ENCODE data around the gene ACP6. TPM values are rescaled to one million over a fixed set of nuclear protein-coding genes. Genes with fewer than 3 reads are reported as not detected.

ACP6 gene
- polyA plus RNA-seq, 3 donors: 2.0 to 4.1 (median 2.1) TPM

GRCh38 chr1:147620543-147620942 lies 49.8 kb downstream of the ACP6 start:
- Histone ChIP-seq H3K4me3 (replicated peaks in 1 of 3; ENCODE audit: low read depth in 2 of 3, low read length in 3 of 3) (no peak overlapping the region), H3K79me2 (ENCODE audit: insufficient read depth, low read length) (no peaks in the 10 kb centered on the region), H3K27ac (ENCODE audit: low read depth in 1 of 2, low read length in 2 of 2) (no peak overlapping the region), H3K4me2 (replicated peaks; ENCODE audit: extremely low read depth, low read length, poor library complexity, severe bottlenecking) (no peak overlapping the region), H3K4me1 (ENCODE audit: control insufficient read depth in 1 of 2, insufficient read depth in 2 of 2, low read length in 2 of 2) (peaks cover 6 to 7% of the 10 kb centered on the region in 2 donors), H4K20me1 (ENCODE audit: insufficient read depth, low read length) (no peaks in the 10 kb centered on the region), H2AFZ (ENCODE audit: insufficient read depth, low read depth, low read length, poor library complexity, severe bottlenecking) (no peak overlapping the region), H3K9ac (ENCODE audit: insufficient read depth, low read length, poor library complexity, severe bottlenecking) (no peak overlapping the region), H3K36me3 (replicated peaks in 1 of 2; ENCODE audit: control insufficient read depth in 1 of 2, insufficient read depth in 2 of 2, low read length in 2 of 2) (peaks cover 0 to 6% of the 10 kb centered on the region in 2 donors), H3K9me3 (replicated peaks in 1 of 2; ENCODE audit: control insufficient read depth in 1 of 2, insufficient read depth in 1 of 2, low read length in 2 of 2) (no peaks in the 10 kb centered on the region), H3K27me3 (ENCODE audit: control insufficient read depth in 2 of 2, insufficient read depth in 2 of 2, low read length in 2 of 2) (no peaks in the 10 kb centered on the region)
- Mint-ChIP-seq H3K36me3 (peaks cover 12 to 17% of the 10 kb centered on the region in 2 donors), H3K27ac (no peak overlapping the region), H3K4me3 (no peak overlapping the region), H3K27me3 (ENCODE audit: low read depth in 3 of 3) (peaks cover 1 to 5% (median 2%) of the 10 kb centered on the region in 3 donors), H3K9me3 (no peaks in the 10 kb centered on the region), H3K4me1 (peaks cover 5% of the 10 kb centered on the region)
- intact Hi-C loops (cut with micrococcal nuclease): loop anchor here in 1 of 2 donors (10.0 kb wide), 1 partner anchor 346 kb away; no protein-coding TSS in a partner anchor
- over 99% methylated on average over 11 of the region's 12 CpGs for WGBS (ENCODE audit: insufficient coverage)
- no peak for TF ChIP-seq CTCF (IDR thresholded peaks at IDR 0.05)
- DNase-seq: no peak

- Histone ChIP-seq H3K27ac (ENCODE audit: low read depth in 1 of 2, low read length in 2 of 2) (no peak overlapping the region), H4K20me1 (ENCODE audit: insufficient read depth, low read length) (no peaks in the 10 kb centered on the region), H3K9me3 (replicated peaks in 1 of 2; ENCODE audit: control insufficient read depth in 1 of 2, insufficient read depth in 1 of 2, low read length in 2 of 2) (no peaks in the 10 kb centered on the region), H3K27me3 (ENCODE audit: control insufficient read depth in 2 of 2, insufficient read depth in 2 of 2, low read length in 2 of 2) (no peaks in the 10 kb centered on the region), H3K4me1 (ENCODE audit: control insufficient read depth in 1 of 2, insufficient read depth in 2 of 2, low read length in 2 of 2) (no peaks in the 10 kb centered on the region), H3K4me2 (replicated peaks; ENCODE audit: extremely low read depth, low read length, poor library complexity, severe bottlenecking) (no peak overlapping the region), H3K4me3 (replicated peaks in 1 of 3; ENCODE audit: low read depth in 2 of 3, low read length in 3 of 3) (no peak overlapping the region), H2AFZ (ENCODE audit: insufficient read depth, low read depth, low read length, poor library complexity, severe bottlenecking) (no peak overlapping the region), H3K79me2 (ENCODE audit: insufficient read depth, low read length) (no peaks in the 10 kb centered on the region), H3K36me3 (replicated peaks in 1 of 2; ENCODE audit: control insufficient read depth in 1 of 2, insufficient read depth in 2 of 2, low read length in 2 of 2) (peaks cover 0 to 6% of the 10 kb centered on the region in 2 donors), H3K9ac (ENCODE audit: insufficient read depth, low read length, poor library complexity, severe bottlenecking) (no peak overlapping the region)
- intact Hi-C loops (cut with micrococcal nuclease): loop anchor here in 1 of 2 donors (10.0 kb wide), 1 partner anchor 345 kb away; no protein-coding TSS in a partner anchor
- Mint-ChIP-seq H3K27ac (no peak overlapping the region), H3K4me3 (no peak overlapping the region), H3K9me3 (no peaks in the 10 kb centered on the region), H3K4me1 (no peaks in the 10 kb centered on the region), H3K36me3 (peaks cover 12 to 19% of the 10 kb centered on the region in 2 donors), H3K27me3 (ENCODE audit: low read depth in 3 of 3) (peaks cover 1 to 5% (median 2%) of the 10 kb centered on the region in 3 donors)
- DNase-seq: no peak
- 97% methylated on average over 7 of the region's 7 CpGs for WGBS (ENCODE audit: insufficient coverage)
- TF ChIP-seq CTCF (IDR thresholded peaks at IDR 0.05): no peak
Observed at GRCh38 chr1:147619741-147620140, 50.6 kb downstream of the ACP6 start.
